ENCODE data around the gene ADAT3.
"Not testable (repeated sequence)": the region's sequence is repeated elsewhere in the genome, so short reads cannot be mapped to it uniquely, and the experiment has no call there.

DNA sequence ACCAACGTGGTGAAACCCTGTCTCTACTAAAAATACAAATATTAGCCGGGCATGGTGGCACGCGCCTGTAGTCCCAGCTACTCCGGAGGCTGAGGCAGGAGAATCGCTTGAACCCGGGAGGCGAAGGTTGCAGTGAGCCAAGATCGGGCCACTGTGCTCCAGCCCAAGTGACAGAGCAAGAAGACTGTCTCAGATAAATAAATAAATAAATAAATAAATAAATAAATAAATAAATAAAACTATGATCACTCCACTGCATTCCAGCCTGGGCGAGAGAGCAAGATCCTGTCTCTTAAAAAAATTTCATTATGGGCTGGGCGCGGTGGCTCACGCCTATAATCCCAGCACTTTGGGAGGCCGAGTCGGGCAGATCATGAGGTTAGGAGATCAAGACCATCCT lies 18.8 kb upstream of the ADAT3 start:
- not testable (repeated sequence) for TF ChIP-seq POLR2A (IDR thresholded peaks at IDR 0.05; ENCODE audit: low read length); KDM5A (IDR thresholded peaks at IDR 0.05); CTCF (IDR thresholded peaks at IDR 0.05); CHD2 (IDR thresholded peaks at IDR 0.05; ENCODE audit: low read length, partially characterized antibody); MYC (IDR thresholded peaks at IDR 0.05; ENCODE audit: borderline replicate concordance, low read length); CEBPB (IDR thresholded peaks at IDR 0.05); RAD21 (conservative IDR thresholded peaks at IDR 0.05 in 1 of 2, IDR thresholded peaks at IDR 0.05 in 1 of 2); MAZ (IDR thresholded peaks at IDR 0.05; ENCODE audit: borderline replicate concordance, low read depth, low read length); EHMT2 (IDR thresholded peaks at IDR 0.05; ENCODE audit: low read depth)
